ENCODE results near the gene BRAT1. TPM values are rescaled to one million over a fixed set of nuclear protein-coding genes. Genes with fewer than 3 reads are reported as not detected.
A peak's percentile ranks its signal among the peaks of the same experiment; 100 is the strongest.

BRAT1 gene
- total RNA-seq, 1 donor from 2014 or later, result 14.7 TPM

DNA sequence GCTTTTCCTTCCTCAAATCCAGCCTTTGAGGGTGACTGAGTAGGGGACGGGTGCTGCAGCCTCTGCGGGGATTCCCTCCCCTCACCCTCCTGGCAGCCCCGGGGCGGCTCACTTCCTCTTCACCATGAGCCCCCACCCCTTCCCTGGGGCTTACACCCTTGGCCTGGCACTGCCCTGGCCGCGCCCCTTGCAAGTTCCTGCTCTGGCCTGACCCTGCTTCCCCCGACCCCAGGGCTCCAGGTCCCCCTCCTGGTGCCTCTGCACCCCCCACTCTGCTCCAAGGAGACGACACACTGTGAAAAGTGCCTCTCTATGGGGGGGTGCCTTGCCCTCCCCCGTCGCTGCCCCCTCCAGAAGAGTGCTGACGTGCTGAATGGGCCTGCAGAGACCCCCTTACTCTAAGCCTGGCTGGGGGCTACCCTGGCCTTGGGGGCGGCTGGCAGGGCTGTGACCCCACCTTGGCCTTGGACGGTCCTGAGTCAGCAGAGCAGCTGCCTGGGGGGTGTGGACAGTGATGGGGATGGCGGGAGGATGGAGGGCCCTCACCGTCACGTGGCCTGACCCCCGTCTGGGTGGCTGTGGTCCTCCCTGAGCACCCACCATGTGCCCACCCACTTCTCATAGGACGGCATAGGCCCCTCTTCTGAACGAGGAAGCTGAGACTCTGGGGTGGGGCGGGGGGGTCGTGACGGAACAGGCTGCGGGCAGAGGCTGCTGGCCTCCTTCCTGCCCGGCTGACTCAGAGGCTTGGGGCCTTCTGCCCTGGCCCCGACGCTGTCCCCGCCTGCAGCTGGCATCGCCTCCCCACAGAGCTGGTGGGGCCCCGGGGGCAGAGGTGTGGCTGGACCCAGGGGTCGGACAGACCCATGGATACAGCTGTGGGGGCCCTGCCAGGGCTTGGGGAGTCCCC lies 25.9 kb downstream of the BRAT1 start:
- ATAC-seq (ENCODE audit: poor library complexity) (peak; percentile 61), DNase-seq (peak; percentile 89)
- intact Hi-C loops (cut with DNase I), result loop anchor here (5.0 kb wide), 1 partner anchor 47 kb away; no protein-coding TSS in a partner anchor

DNA sequence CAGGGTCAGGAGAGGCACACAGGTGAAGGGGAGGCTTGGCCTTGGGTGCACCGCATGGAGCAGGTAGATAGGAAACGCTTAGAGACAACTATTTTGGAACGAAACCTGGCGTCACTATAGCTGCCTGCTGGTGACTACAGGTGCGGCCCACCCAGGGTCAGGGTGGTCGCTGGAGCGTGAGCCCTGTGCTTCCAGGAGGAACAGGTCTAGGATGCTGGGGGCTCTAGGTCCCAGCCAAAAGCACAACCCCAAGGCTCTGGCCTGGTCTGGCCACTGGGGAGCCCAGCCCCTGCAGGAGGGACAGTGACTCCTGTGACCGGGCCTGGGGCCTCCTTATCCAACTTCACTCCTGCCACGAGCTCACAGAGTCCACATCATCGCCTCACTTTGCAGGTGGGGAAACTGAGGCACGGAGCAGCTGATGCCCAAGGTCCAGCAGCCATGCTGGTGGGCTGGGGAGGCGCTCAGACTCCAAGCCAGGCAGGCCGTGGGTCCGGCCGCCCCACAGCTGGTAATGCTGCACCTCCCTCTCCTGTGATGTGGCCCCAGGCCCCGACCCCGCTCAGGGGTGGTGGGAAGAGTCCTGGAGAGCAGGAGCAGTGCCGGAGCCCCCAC lies 26.7 kb downstream of the BRAT1 start:
- intact Hi-C loops (cut with DNase I), result loop anchor here (5.0 kb wide), 1 partner anchor 46 kb away; no protein-coding TSS in a partner anchor
- DNase-seq (no peak), ATAC-seq (ENCODE audit: poor library complexity) (no peak)

DNA sequence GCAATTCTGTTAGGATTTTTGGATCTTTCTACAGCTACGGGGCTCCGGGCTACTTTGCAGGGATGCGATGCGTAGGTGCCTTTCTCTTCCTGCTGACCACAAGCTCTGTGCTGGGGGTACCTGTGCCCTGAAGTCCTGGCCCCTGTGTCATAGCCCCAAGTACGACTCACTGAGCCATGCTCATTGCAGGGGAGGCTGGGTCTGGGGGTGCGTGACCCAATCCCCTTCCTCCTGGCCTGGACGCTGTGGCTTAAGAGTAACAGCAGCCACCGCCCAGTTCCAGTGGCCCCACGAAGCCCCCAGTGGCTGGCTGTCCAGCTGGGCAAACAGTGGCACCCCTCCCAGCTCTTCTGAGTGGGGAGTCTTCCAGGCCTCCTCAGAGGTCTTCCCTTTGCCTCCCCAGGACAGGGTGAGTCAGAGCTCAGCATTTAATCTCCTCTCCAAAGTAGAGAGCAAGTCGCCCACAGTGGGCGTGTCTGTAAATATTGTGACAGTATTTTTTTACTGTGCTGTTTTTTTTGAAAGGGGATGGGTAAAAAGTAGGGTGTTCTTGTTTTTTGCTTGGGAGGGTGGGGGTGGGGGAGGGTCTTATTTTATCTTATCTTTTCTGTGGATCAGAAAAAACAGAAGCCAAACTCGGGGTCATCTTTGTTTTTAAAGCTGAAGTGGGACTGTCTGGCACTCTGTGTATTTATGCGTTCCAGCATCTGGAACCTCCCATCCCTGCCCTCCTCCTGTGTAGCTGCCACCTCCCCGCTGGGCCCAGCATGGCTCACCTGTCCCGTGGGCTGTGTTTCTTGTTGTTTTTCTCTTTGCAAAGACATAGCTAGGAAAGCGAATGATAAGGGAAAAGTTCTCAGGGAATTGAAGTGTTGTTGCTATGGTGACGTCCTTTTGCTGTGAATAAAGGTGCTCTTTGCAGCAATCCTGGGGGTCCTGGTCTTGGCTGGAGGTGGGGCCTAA lies 27.5 kb downstream of the BRAT1 start:
- ATAC-seq (ENCODE audit: poor library complexity) (no peak), DNase-seq (no peak)
- intact Hi-C loops (cut with DNase I), result loop anchor here (5.0 kb wide), 1 partner anchor 45 kb away; no protein-coding TSS in a partner anchor

DNA sequence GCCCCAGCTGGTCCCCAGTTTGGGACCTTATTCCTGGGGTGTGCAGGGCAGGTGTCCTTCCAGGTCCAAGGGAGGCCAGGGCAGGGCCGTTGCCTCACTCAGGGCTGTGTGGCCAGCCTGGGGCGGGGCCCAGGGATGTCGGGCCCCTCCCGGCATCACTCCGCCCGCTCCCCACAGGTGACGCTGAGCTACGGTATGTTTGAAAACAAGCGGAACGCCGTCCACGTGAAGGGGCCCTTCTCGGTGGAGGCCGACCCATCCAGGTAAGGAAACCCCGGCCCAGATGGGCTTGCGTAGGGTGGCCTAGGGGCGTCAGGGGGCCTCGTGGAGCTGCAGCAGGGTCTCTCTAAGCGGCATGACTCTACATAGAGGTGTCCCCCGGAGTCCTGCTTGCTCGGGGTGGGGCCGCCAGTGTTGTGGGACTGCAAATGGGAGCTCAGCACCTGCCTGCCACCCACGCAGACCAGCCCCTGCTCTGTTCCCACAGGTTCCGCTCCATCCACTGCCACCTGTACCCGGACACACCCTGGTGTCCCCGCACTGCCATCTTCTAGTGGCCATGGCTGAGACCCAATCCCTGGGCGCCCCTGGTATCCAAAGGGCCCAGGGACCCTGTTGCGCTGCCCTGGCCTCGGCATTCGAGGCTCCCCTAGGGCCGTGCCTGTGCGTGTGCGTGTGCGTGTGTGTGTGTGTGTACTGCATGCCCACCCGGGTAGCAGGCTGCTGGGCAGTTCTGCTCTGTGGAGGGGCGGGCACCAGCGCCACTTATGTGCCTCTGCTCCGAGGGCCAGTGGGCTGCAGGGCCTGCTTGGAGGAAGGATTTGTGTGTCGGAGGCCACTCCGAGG lies 28.4 kb downstream of the BRAT1 start:
- intact Hi-C loops (cut with DNase I), result loop anchor here (5.0 kb wide), 1 partner anchor 45 kb away; no protein-coding TSS in a partner anchor
- ATAC-seq (ENCODE audit: poor library complexity) (no peak), DNase-seq (no peak)

DNA sequence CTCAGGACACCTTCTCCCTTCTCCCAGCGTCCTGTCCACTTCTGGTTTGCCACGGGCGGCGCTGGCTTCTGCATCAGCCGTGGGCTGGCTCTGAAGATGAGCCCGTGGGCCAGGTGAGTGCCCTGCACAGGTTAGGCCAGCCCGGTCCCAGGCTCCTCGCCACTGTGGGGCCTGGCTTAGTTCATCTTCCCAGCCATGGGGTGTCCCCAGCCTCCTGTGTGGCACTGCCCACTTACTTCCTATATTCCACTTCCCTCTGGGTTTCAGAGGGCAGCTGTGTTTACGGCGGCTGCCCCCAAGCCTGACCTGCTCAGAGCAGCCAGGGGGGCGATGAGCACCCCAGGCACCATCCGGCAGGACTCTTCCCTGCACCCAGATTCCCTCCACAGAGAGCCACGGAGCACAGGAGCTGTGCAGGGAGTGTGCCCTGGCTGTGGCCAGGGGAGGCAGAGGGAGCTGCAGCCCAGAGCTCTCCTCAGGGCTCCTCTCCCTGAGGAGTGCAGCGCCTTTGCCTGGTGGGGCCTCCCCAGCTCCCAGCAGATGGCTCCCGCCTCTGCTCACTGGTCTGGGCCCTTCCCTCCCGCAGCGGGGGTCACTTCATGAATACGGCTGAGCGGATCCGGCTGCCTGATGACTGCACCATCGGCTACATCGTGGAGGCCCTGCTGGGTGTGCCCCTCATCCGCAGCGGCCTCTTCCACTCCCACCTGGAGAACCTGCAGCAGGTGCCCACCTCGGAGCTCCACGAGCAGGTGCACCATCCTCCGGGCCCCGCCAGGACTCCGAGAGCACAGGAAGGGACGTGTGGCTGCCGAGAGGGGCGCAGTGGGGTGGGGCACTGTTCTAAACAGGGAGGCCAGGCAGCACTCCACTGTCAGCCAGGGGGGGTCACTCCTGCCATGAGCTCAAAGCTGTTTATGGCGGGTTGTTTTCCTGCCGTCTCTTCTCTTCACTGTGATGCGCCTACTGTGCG lies 29.4 kb downstream of the BRAT1 start:
- intact Hi-C loops (cut with DNase I), result loop anchor here (5.0 kb wide), 1 partner anchor 44 kb away; no protein-coding TSS in a partner anchor
- no peak for DNase-seq
- ATAC-seq (ENCODE audit: poor library complexity), result no peak

DNA sequence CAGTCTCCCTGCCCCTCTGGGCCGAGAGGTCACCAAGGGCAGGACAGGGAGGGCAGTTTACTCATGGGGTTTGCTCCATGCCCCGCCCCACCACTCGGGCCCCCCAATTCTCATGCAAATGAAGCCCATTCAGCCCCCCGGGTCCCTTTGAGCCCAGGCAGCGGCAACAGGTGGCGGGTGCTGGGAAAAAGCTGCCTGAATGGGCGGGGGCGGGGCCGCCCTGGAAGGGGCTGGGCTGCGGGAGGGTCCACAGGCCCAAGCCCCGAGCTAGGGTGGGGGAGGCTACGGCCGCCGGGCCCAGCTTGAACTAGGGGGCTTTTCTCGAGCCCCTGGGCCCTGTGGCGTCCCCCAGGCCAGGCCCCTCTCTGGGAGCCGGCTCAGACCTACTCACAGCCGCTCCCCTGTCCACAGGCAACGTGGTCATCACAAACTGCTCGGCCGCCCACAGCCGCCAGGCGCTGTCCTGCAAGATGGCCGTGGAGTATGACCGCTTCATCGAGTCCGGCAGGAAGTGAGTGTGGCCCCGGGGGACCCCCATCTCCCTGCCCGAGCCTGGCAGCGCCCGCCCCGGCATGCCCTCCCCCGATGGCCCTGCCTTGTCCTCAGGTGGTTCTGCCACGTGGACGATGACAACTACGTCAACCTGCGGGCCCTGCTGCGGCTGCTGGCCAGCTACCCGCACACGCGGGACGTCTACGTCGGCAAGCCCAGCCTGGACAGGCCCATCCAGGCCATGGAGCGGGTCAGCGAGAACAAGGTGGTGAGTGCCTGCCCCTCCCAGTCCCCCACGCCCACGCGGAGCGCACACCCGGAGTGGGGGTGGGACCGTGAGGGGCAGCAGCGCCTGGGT lies 30.3 kb downstream of the BRAT1 start:
- intact Hi-C loops (cut with DNase I), result loop anchor here (5.0 kb wide), 1 partner anchor 43 kb away; no protein-coding TSS in a partner anchor
- ATAC-seq (ENCODE audit: poor library complexity), result no peak
- no peak for DNase-seq

DNA sequence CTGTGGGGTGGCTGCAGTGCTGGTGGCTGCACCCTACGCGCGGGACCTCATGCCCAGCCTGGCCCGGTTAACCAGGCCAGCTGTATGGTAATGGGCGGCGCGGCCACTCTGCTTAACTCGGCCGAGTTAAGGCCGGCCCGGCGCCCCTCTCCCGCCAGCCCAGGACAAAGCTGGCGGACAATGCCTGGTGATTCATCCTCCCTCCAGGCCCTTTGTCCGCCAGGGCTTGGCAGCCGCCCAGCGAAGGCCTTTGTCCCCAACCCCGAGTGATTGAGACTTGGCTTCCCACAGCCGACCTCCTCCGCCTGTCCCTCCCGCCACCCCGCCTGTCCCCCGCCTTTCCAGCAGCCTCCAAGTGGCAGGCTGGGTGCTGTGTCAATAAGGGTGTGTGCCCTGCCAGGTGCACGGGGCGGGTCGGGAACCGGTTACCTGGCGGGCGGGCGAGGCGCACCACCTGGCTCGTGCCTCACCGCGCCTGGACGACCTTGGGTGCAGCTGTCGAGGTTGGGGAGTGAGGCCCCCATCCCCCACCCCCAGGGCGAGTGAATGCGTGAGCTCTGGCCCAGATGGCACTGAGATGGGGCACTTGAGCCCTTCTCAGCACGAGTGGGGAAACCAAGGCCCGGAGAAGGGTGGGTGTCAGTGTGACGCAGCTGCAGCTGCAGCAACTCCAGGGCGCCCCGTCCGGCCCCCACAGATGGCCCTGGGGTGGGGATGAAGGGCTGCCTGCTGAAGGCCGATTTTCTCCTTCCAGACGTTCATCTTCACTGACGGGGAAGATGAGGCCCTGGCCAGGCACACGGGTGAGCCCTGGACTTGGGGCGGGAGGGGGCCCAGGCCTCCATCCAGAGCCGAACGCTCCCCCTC lies 31.1 kb downstream of the BRAT1 start:
- ATAC-seq (ENCODE audit: poor library complexity), result peak; percentile 40
- DNase-seq, result peak; percentile 91
- intact Hi-C loops (cut with DNase I), result no loop called here

DNA sequence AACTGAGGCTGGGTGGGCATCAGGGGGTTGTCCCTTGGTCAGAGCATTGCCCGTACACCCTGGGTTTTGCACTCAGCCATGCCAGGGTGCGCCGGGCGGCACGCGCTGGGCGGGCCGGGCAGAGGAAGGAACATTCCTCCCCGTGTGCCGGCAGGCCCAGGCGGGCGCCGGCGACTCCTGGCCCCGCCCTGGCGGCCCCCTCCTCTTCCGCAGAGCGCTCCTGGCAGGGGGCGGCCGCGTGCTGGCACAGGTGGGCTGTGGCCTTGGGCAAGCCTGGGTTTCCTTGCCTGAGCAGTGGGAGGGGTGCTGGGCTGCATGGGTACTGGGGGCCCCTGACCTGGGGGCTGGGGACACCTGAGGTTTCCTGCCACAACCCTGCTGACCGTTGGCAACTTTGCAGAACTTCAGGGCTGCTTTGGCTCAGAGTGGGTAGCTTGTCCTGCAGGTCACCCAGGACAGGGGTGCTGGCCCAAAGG lies 31.8 kb downstream of the BRAT1 start:
- DNase-seq (no peak), ATAC-seq (ENCODE audit: poor library complexity) (no peak)
- intact Hi-C loops (cut with DNase I), result no loop called here

DNA sequence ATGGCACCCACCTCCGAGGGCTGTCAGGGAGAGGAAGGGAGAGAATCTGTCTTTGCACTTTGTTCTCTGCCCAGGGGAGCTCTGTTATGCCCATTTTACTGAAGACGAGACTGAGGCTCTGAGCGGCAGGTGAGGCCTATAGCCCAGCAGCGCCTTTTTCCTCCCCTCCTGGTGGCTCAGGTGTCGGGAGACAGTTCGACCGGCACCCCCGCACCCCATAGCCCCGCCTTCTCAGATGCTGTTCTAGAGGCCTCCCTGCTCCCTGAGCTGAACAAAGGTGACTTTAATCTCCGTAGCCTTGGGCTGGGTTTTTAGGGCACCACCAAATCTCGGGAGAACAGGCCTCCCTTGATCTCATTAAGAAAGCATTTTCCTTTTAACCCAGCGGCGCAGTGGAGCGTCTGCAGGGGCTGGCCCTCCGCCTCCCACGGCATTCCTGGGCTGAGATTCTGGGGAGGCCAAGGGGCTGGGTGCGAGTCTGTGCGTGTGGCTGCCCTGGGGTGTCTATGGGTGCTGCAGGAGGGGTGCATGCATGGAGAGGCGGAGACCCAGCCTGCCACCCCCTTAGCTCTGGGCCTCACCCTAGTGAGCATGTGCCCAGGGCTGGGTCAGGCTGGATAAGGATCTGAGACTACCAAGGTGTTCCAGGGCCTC lies 32.4 kb downstream of the BRAT1 start:
- no peak for DNase-seq
- intact Hi-C loops (cut with DNase I), result no loop called here
- no peak for ATAC-seq (ENCODE audit: poor library complexity)

DNA sequence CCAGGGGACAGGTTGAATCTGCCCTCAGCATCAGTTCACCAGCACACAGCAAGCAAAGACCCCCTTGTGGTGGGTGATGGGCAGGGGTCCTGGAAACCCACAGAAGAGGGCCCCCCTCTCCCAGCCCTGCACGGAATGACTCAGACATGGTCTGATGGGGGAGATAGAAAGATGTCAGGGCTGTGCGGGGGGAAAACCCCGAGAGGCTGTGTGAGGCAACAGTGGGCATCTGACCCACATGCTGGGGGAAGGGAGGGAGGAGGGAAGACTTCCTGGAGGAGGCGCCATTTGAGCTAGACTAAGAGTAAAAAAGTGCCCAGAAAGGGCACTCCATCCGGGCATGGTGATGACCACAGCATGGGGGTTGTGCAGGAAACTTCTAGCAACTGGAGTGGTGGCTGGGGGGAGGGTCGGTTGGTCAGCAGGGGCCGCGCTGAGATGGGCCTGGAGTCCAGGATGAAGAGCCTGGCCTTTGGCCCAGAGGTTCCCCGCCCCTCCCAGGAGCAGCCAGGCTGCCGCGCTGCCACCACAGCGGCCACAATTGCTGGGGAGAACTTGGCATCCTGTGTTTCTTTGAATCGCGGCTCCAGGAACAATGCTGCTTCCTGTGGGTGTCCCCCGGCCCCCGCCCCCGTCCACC lies 33.3 kb downstream of the BRAT1 start:
- ATAC-seq (ENCODE audit: poor library complexity) (no peak), DNase-seq (peak; percentile 76)
- intact Hi-C loops (cut with DNase I), result no loop called here

DNA sequence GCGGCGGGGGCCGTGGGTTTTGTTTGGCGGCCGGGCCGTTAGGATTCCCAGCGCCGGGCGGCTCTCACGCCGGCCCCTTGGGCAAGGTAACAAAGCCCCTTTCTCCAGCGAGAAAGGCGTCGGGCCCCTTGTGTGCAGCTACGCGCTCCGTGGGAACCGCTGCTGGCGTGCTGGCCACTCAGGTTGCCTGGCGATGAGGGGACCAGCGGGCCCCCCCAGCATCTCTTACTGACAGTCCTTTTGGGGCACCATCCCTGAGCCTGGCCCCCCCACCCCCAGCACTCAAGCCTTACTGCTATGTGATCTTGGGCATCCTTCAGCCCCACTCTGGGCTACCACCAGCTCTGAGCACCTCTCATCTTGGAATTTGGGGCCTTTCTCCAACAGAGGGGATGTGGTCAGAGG lies 34.0 kb downstream of the BRAT1 start:
- intact Hi-C loops (cut with DNase I), result no loop called here
- ATAC-seq (ENCODE audit: poor library complexity) (no peak), DNase-seq (no peak)

DNA sequence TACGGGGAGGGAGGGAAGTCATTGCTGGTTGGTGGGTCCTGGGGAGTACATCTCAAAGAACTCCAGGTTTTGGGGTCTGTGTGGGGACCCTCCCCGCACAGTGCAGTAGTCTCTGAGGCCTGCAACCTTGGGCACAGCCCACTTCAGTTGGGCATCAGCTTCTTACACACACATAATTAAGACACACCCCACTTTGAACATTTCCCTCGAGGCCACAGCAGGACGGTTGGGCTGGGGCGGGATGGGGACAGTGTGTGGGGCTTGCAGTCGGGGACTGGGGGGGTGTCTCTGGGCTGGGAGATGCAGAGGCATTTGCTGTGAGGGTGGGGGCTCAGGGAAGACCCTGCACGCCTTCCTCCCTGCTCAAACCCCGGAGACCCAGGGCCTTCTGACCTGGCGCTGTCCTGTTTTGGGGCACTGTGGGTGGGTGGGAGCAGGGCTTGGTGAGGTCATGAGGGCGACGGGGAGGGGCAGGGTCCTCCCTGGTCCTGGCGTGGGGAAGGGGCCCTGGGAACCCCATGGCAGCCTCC lies 34.5 kb downstream of the BRAT1 start:
- DNase-seq (no peak), ATAC-seq (ENCODE audit: poor library complexity) (no peak)
- intact Hi-C loops (cut with DNase I), result no loop called here

DNA sequence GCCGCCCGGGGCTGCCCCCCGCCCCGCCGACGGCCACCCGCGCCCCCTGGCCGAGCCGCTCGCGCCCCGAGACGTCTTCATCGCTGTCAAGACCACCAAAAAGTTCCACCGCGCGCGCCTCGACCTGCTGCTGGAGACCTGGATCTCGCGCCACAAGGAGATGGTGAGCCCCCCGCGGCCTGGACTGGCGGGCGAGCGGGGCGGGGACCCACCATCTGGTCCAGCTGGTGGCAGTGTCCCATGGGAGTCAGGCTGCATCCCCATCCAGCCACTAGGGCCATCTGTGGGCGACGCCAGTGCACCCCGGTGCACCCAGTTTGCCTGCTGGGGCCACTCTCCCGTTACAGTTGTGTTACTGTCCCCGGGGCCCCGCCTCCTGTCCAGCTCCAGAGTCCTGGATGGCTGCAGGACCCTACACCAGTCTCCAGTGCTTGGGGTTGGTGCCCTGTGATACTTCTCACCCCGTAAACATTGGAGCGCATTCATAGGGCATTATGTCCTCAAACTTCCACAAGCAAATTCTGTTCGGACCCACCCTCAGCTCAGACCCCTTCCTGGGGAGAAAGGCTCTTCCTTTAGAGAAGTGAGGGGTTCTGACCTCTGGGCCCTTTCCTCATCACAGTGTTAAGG lies 35.1 kb downstream of the BRAT1 start:
- intact Hi-C loops (cut with DNase I), result no loop called here
- DNase-seq (peak; percentile 65), ATAC-seq (ENCODE audit: poor library complexity) (no peak)
